Stomach (tissue), 9 donors: Measurements from ENCODE around the gene CDH12. TPM values are rescaled to one million over a fixed set of nuclear protein-coding genes. Genes with fewer than 3 reads are reported as not detected.
"Not testable (repeated sequence)": the region's sequence is repeated elsewhere in the genome, so short reads cannot be mapped to it uniquely, and the experiment has no call there.

Experiments used
- DNase-seq, 2 donors: peaks; one replicate each; pipeline versions ENCODE4 v3.0.0 to v3.0.0-alpha.2; 2013 to 2019
- H3K27ac ChIP-seq, 5 donors: fragments of 200-600 bp in 4 of 5; sonication (generic) in 4 of 5; one replicate each; pipeline ENCODE4 v1.5.1; 2013 to 2019; ENCODE audit warnings: mild to moderate bottlenecking in 1 of 5, moderate library complexity in 1 of 5
- H3K27me3 ChIP-seq, 3 donors: fragments of 200-600 bp; sonication (generic); one replicate each; pipeline ENCODE4 v1.5.1; 2017 to 2019; ENCODE audit warnings: mixed run types in 1 of 3
- H3K36me3 ChIP-seq, 4 donors: fragments of 200-600 bp; sonication (generic); 1 replicate in 3 of 4; 2 replicates in 1 of 4; pipeline ENCODE4 v1.5.1; 2016 to 2019
- H3K4me1 ChIP-seq, 4 donors: fragments of 200-600 bp; sonication (generic); one replicate each; pipeline ENCODE4 v1.5.1; 2016 to 2019
- H3K4me3 ChIP-seq, 4 donors: fragments of 200-600 bp; sonication (generic) in 3 of 4; one replicate each; pipeline ENCODE4 v1.5.1; 2016 to 2019; ENCODE audit warnings: mild to moderate bottlenecking in 1 of 4
- H3K9me3 ChIP-seq, 4 donors: fragments of 200-600 bp; sonication (generic); one replicate each; pipeline ENCODE4 v1.5.1; 2016 to 2019
- EP300 ChIP-seq: sonication (generic); formaldehyde crosslinking; IDR thresholded peaks from one replicate; pipeline ENCODE4 v1.6.1; 2017; ENCODE audit warnings: antibody characterized with exemption
- POLR2A ChIP-seq, 4 donors: fragments of 450-650 bp; IDR thresholded peaks; one replicate each; pipeline ENCODE4 v1.6.1; 2016; ENCODE audit warnings: antibody characterized with exemption in 4 of 4, control low read depth in 2 of 4, mild to moderate bottlenecking in 1 of 4, moderate library complexity in 1 of 4
- POLR2AphosphoS5 ChIP-seq, 3 donors: sonication (generic); formaldehyde crosslinking; IDR thresholded peaks; one replicate each; pipeline ENCODE4 v1.6.1; 2016; ENCODE audit warnings: antibody characterized with exemption in 3 of 3
- WGBS, 5 donors: extraction: QIAGEN DNeasy Blood & Tissue Kit in 3 of 5; methylation state at CpG; one replicate each; pipeline versions ENCODE4 v1.1.5 to v1.1.7; 2013 to 2018; 5-methylcytosine and 5-hydroxymethylcytosine counted together
- intact Hi-C: fragments of 100-400 bp; cut with DNase I; formaldehyde crosslinking; loops from one replicate; pipeline ENCODE4 v1.15.1; 2023; ENCODE audit warnings: low total_unique reads
- polyA plus RNA-seq, 3 donors: library from polyadenylated mRNA; stranded (reverse); fragments of 200-250 nt; gene quantifications; one replicate each; pipeline ENCODE4 v1.2.3, GENCODE V29; 2013
- total RNA-seq, 5 donors: library from RNA; depleted of rRNA; stranded (reverse); fragments of >200 nt; gene quantifications; one replicate each; pipeline versions ENCODE4 v1.1.0 to v1.2.3, GENCODE V29; 2014 to 2016
- TF ChIP-seq, protein P1 (sequence below), 7 experiments: fragments of 450-650 bp in 4 of 7; fragments of 200-600 bp in 3 of 7; sonication (generic) in 3 of 7; IDR thresholded peaks; one replicate each; pipeline ENCODE4 v1.5.1; 2016 to 2019; ENCODE audit warnings: antibody characterized with exemption in 7 of 7, control low read depth in 2 of 7, mild to moderate bottlenecking in 1 of 7
- donor health status: healthy with polysubstance abuse.
- donor health status: Bipolar disorder and iron deficiency.
- donor health status: healthy.

Gene CDH12
- total and polyA plus RNA-seq, 8 donors: 0.76 to 1.3 TPM; not detected in 6

- TF ChIP-seq, protein P1, sequence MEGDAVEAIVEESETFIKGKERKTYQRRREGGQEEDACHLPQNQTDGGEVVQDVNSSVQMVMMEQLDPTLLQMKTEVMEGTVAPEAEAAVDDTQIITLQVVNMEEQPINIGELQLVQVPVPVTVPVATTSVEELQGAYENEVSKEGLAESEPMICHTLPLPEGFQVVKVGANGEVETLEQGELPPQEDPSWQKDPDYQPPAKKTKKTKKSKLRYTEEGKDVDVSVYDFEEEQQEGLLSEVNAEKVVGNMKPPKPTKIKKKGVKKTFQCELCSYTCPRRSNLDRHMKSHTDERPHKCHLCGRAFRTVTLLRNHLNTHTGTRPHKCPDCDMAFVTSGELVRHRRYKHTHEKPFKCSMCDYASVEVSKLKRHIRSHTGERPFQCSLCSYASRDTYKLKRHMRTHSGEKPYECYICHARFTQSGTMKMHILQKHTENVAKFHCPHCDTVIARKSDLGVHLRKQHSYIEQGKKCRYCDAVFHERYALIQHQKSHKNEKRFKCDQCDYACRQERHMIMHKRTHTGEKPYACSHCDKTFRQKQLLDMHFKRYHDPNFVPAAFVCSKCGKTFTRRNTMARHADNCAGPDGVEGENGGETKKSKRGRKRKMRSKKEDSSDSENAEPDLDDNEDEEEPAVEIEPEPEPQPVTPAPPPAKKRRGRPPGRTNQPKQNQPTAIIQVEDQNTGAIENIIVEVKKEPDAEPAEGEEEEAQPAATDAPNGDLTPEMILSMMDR (IDR thresholded peaks at IDR 0.05): no peak
- no peak for TF ChIP-seq EP300
- TF ChIP-seq POLR2AphosphoS5 (IDR thresholded peaks at IDR 0.05): no peak
- TF ChIP-seq POLR2A (IDR thresholded peaks at IDR 0.05): no peak
- Histone ChIP-seq H3K4me1 (no peaks in the 10 kb centered on the region), H3K9me3 (peaks cover 0 to 11% (median 6%) of the 10 kb centered on the region in 4 donors), H3K27me3 (no peaks in the 10 kb centered on the region), H3K4me3 (no peak overlapping the region), H3K36me3 (no peaks in the 10 kb centered on the region), H3K27ac (no peak overlapping the region)
- DNase-seq: no peak
- intact Hi-C loops: no loop called here
- 62 to 85% (median 77%) methylated on average over 5 of the region's 5 CpGs for WGBS, 5 donors
These were observed 65.7 kb downstream of the CDH12 start for GRCh38 chr5:22787398-22787797.

DNA sequence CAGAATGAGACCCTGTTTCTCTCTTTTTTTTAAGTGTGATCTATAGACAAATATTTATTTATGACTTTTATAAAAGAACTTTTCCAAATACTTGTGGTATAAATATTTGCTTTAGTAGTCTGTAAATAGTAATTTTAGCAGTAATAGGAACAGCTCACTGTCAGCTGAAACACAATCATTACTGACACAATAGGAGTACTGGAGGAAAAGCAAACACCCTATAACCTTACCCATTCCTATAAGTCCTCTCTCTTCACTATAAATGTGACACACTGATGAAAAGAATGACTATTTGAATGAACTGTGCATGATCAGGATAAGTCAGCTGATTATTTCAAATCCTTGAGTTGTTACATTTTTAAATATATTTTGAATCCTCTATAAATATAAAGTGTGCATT lies 72.4 kb downstream of the CDH12 start:
- Histone ChIP-seq H3K36me3 (no peaks in the 10 kb centered on the region), H3K4me3 (no peak overlapping the region), H3K9me3 (peaks cover 0 to 4% (median 2%) of the 10 kb centered on the region in 4 donors), H3K27ac (no peak overlapping the region), H3K4me1 (no peaks in the 10 kb centered on the region), H3K27me3 (no peaks in the 10 kb centered on the region)
- no peak for TF ChIP-seq EP300
- TF ChIP-seq, protein P1 (IDR thresholded peaks at IDR 0.05): no peak
- no peak for TF ChIP-seq POLR2A (IDR thresholded peaks at IDR 0.05)
- TF ChIP-seq POLR2AphosphoS5 (IDR thresholded peaks at IDR 0.05): no peak
- DNase-seq: no peak
- intact Hi-C loops: no loop called here

GRCh38 chr5:22779499-22779898 lies 73.6 kb downstream of the CDH12 start:
- no peaks in the 10 kb centered on the region for H3K9me3 ChIP-seq
- no peak for TF ChIP-seq POLR2AphosphoS5 (IDR thresholded peaks at IDR 0.05)
- no peak for TF ChIP-seq EP300
- TF ChIP-seq, protein P1 (IDR thresholded peaks at IDR 0.05): no peak
- no peak for TF ChIP-seq POLR2A (IDR thresholded peaks at IDR 0.05)
- no peak overlapping the region for H3K4me3 ChIP-seq
- WGBS, 5 donors: 60 to 84% (median 75%) methylated on average over 3 of the region's 3 CpGs
- H3K27me3 ChIP-seq: no peaks in the 10 kb centered on the region
- H3K4me1 ChIP-seq: no peaks in the 10 kb centered on the region
- H3K27ac ChIP-seq: no peak overlapping the region
- intact Hi-C loops: no loop called here
- no peak for DNase-seq
- no peaks in the 10 kb centered on the region for H3K36me3 ChIP-seq

- intact Hi-C loops: no loop called here
These were observed 76.9 kb downstream of the CDH12 start for GRCh38 chr5:22776285-22776684.

DNA sequence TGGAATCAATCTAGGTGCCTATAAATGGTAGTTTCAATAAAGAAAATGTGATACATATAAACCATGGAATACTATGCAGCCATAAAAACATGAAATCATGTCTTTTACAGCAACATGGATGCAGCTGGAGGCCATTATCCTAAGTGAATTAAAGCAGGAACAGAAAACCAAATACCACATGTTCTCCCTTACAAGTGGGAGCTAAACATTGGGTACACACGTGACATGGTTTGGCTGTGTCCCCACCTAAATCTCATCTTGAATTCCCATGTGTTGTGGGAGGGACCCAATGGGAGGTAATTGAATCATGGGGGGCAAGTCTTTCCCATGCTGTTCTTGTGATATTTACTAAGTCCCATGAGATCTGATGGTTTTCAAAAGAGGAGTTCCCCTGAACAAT lies 78.9 kb downstream of the CDH12 start:
- H3K4me1 ChIP-seq, H3K36me3 ChIP-seq, DNase-seq, H3K27ac ChIP-seq, H3K4me3 ChIP-seq, H3K27me3 ChIP-seq, intact Hi-C loops, H3K9me3 ChIP-seq: not testable (repeated sequence)
- WGBS, 5 donors: 78 to 97% (median 94%) methylated on average over 1 of the region's 1 CpG

More at GRCh38 chr5:22776285-22776684, 76.9 kb downstream of the CDH12 start:
- TF ChIP-seq POLR2A (IDR thresholded peaks at IDR 0.05): no peak
- no peak for TF ChIP-seq EP300
- TF ChIP-seq, protein P1 (IDR thresholded peaks at IDR 0.05): no peak
- TF ChIP-seq POLR2AphosphoS5 (IDR thresholded peaks at IDR 0.05): no peak
- H3K4me3 ChIP-seq: no peak overlapping the region
- H3K9me3 ChIP-seq: peaks cover 0 to 4% (median 0%) of the 10 kb centered on the region in 4 donors
- H3K4me1 ChIP-seq: no peaks in the 10 kb centered on the region
- no peaks in the 10 kb centered on the region for H3K36me3 ChIP-seq
- no peak overlapping the region for H3K27ac ChIP-seq
- no peaks in the 10 kb centered on the region for H3K27me3 ChIP-seq
- 82 to 89% (median 86%) methylated on average over 6 of the region's 6 CpGs for WGBS, 5 donors
- no peak for DNase-seq
